ENCODE data around the gene EPHA4. TPM values are rescaled to one million over a fixed set of nuclear protein-coding genes. Genes with fewer than 3 reads are reported as not detected.

Gene EPHA4
- total RNA-seq, 2 experiments from 2014 or later, result 0.23 TPM; not detected in 1

DNA sequence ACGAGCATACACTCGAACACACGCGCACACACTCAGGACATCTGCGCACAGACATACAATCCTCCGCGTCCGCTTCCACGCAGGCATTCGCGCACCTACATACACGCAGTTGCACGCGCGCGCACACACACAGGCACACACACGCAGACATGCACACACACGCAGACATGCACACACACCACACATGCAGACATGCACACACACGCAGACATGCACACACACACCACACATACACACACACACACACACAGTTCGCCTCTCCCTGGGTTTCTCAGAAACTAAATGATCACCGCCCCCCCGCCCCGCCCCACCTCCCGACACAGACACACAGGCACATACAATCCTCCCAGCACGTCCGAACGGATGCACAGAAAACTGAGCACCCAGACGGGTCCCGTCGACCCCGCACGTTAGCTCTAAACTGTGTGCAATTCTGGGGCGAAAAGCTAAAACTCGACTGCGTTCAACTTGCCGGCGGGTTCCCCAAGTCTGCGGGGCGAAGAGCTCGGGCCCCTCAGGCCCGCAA is 1.0 kb downstream of the EPHA4 start:
- DNase-seq (ENCODE audit: low spot score), result no peak
- no peak for TF ChIP-seq EZH2phosphoT487 (IDR thresholded peaks at IDR 0.05; ENCODE audit: borderline replicate concordance, low read depth, low read length)
- TF ChIP-seq, protein P1, sequence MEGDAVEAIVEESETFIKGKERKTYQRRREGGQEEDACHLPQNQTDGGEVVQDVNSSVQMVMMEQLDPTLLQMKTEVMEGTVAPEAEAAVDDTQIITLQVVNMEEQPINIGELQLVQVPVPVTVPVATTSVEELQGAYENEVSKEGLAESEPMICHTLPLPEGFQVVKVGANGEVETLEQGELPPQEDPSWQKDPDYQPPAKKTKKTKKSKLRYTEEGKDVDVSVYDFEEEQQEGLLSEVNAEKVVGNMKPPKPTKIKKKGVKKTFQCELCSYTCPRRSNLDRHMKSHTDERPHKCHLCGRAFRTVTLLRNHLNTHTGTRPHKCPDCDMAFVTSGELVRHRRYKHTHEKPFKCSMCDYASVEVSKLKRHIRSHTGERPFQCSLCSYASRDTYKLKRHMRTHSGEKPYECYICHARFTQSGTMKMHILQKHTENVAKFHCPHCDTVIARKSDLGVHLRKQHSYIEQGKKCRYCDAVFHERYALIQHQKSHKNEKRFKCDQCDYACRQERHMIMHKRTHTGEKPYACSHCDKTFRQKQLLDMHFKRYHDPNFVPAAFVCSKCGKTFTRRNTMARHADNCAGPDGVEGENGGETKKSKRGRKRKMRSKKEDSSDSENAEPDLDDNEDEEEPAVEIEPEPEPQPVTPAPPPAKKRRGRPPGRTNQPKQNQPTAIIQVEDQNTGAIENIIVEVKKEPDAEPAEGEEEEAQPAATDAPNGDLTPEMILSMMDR (conservative IDR thresholded peaks at IDR 0.05; ENCODE audit: low read length), result no peak
- BruUV-seq (replicated peaks), result no TSS peak
- peaks cover 11% of the 10 kb centered on the region for H3K4me1 ChIP-seq (ENCODE audit: insufficient read depth, low read length, poor library complexity, severe bottlenecking)
- peak overlapping the region; percentile 79; the same call in 1 of the 2 replicates for H3K4me2 ChIP-seq (ENCODE audit: low read length)
- no peak overlapping the region for H3K27ac ChIP-seq (ENCODE audit: low read depth, low read length, poor library complexity, severe bottlenecking)
- H3K36me3 ChIP-seq (ENCODE audit: insufficient read depth, low read length), result no peaks in the 10 kb centered on the region
- ChIA-PET CTCF (ENCODE audit: unreplicated experiment) (no interaction called here), POLR2A (no interaction called here)
- intact Hi-C loops (cut with micrococcal nuclease; ENCODE audit: unreplicated experiment), result loop anchor here (5.0 to 10.0 kb wide), 2 partner anchors 176 to 369 kb away; no protein-coding TSS in a partner anchor
- H3K79me2 ChIP-seq (ENCODE audit: insufficient read depth, low read depth, low read length), result no peaks in the 10 kb centered on the region
- no peak overlapping the region for H3K4me3 ChIP-seq (ENCODE audit: low read depth, low read length, poor library complexity, severe bottlenecking)
- no peaks in the 10 kb centered on the region for H3K9me2 ChIP-seq (ENCODE audit: insufficient read depth, low read length)
- no peaks in the 10 kb centered on the region for H3K9me3 ChIP-seq (ENCODE audit: low read length)
- no peaks in the 10 kb centered on the region for H4K20me1 ChIP-seq (ENCODE audit: insufficient read depth, low read length)
- H2AFZ ChIP-seq (ENCODE audit: low read length), result no peak overlapping the region

DNA sequence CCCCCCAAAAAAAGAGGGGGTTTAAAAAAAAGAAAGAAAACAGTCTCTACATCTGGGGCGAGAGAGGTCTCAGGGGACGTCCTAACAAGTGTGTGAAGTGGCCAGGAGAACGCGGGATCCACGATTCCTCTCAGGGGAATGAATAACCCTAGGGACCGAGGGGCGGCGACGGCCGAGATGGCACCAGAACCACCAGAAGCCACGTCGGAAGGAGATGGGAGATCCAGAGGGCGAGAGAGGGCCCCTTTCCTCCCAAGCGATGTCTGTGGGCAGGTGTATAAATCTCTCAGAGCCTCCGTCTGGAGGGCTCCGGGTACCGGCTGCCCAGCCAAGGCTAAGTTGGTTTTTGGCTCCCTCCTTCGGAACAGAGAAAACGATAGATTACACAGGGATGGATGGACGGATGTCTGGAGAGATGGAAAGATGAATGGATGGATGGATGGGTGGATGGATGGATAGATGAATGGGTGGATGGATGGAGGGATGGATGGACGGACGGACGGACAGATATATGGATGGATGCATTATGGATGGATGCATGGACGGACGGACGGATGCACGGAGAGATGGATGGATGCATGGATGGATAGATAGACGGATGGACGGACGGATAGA is 1.7 kb downstream of the EPHA4 start:
- POLR2A ChIA-PET, result no interaction called here
- intact Hi-C loops (cut with micrococcal nuclease; ENCODE audit: unreplicated experiment), result loop anchor here (5.0 to 10.0 kb wide), 2 partner anchors 176 to 368 kb away; no protein-coding TSS in a partner anchor
- Histone ChIP-seq H2AFZ (ENCODE audit: low read length) (no peak overlapping the region), H3K27ac (ENCODE audit: low read depth, low read length, poor library complexity, severe bottlenecking) (no peak overlapping the region), H3K79me2 (ENCODE audit: insufficient read depth, low read depth, low read length) (no peaks in the 10 kb centered on the region), H4K20me1 (ENCODE audit: insufficient read depth, low read length) (no peaks in the 10 kb centered on the region), H3K36me3 (ENCODE audit: insufficient read depth, low read length) (no peaks in the 10 kb centered on the region), H3K9me3 (ENCODE audit: low read length) (no peaks in the 10 kb centered on the region), H3K4me2 (ENCODE audit: low read length) (no peak overlapping the region), H3K4me3 (ENCODE audit: low read depth, low read length, poor library complexity, severe bottlenecking) (no peak overlapping the region), H3K9me2 (ENCODE audit: insufficient read depth, low read length) (no peaks in the 10 kb centered on the region), H3K4me1 (ENCODE audit: insufficient read depth, low read length, poor library complexity, severe bottlenecking) (peaks cover 11% of the 10 kb centered on the region)
- DNase-seq (ENCODE audit: low spot score), result no peak
- CTCF ChIA-PET (ENCODE audit: unreplicated experiment), result no interaction called here
- TF ChIP-seq EZH2phosphoT487 (IDR thresholded peaks at IDR 0.05; ENCODE audit: borderline replicate concordance, low read depth, low read length), result no peak
- TF ChIP-seq, protein P1 (conservative IDR thresholded peaks at IDR 0.05; ENCODE audit: low read length), result no peak
- BruUV-seq (replicated peaks), result no TSS peak

DNA sequence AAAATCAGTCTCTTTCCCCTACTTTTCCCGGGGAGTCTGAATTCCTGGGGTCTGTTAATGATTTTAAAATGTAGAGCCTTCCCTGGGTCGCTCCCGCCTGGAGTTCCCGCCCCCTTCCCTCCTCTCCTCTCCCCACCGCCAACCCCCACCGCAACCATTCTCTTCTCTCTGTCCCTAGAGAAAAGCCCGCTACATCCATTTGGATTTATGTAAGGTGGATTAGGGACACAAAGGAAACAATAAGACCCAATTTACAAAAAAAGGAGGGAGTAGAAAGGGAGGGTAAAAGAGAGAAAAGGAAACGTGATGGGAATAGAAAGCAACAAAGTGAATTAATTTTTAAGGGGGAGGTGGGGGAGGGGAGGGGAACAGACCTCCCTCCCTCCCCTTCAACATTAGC is 2.2 kb downstream of the EPHA4 start:
- no peak overlapping the region for H2AFZ ChIP-seq (ENCODE audit: low read length)
- H3K4me1 ChIP-seq (ENCODE audit: insufficient read depth, low read length, poor library complexity, severe bottlenecking), result peaks cover 11% of the 10 kb centered on the region
- H3K79me2 ChIP-seq (ENCODE audit: insufficient read depth, low read depth, low read length), result no peaks in the 10 kb centered on the region
- CTCF ChIA-PET (ENCODE audit: unreplicated experiment), result no interaction called here
- H3K36me3 ChIP-seq (ENCODE audit: insufficient read depth, low read length), result no peaks in the 10 kb centered on the region
- H3K4me2 ChIP-seq (ENCODE audit: low read length), result no peak overlapping the region
- no peaks in the 10 kb centered on the region for H3K9me3 ChIP-seq (ENCODE audit: low read length)
- no peaks in the 10 kb centered on the region for H4K20me1 ChIP-seq (ENCODE audit: insufficient read depth, low read length)
- no peaks in the 10 kb centered on the region for H3K9me2 ChIP-seq (ENCODE audit: insufficient read depth, low read length)
- no TSS peak for BruUV-seq (replicated peaks)
- H3K27ac ChIP-seq (ENCODE audit: low read depth, low read length, poor library complexity, severe bottlenecking), result no peak overlapping the region
- POLR2A ChIA-PET, result no interaction called here
- intact Hi-C loops (cut with micrococcal nuclease; ENCODE audit: unreplicated experiment), result loop anchor here (5.0 to 10.0 kb wide), 2 partner anchors 175 to 368 kb away; no protein-coding TSS in a partner anchor
- no peak for DNase-seq (ENCODE audit: low spot score)
- TF ChIP-seq, protein P1 (conservative IDR thresholded peaks at IDR 0.05; ENCODE audit: low read length), result no peak
- TF ChIP-seq EZH2phosphoT487 (IDR thresholded peaks at IDR 0.05; ENCODE audit: borderline replicate concordance, low read depth, low read length), result no peak
- no peak overlapping the region for H3K4me3 ChIP-seq (ENCODE audit: low read depth, low read length, poor library complexity, severe bottlenecking)
